Choroid plexus epithelial cell (primary cell): ENCODE data around the gene PKNOX1.
"Not testable (repeated sequence)": the region's sequence is repeated elsewhere in the genome, so short reads cannot be mapped to it uniquely, and the experiment has no call there.

Source experiments
- DNase-seq: peaks from one replicate; pipeline ENCODE4 v3.0.0-alpha.2; 2010; ENCODE audit warnings: low read depth
- H3K4me3 ChIP-seq: 2 replicates; pipeline ENCODE4 v1.5.1; 2011; ENCODE audit warnings: low read depth, mild to moderate bottlenecking, control low read depth, low read length, moderate library complexity
- TF ChIP-seq, protein P1 (sequence below): conservative IDR thresholded peaks from 2 replicates; pipeline ENCODE4 v1.5.1; 2011; ENCODE audit warnings: low read depth, mild to moderate bottlenecking, control low read depth, inconsistent platforms, low read length, moderate library complexity

PKNOX1 gene

DNA sequence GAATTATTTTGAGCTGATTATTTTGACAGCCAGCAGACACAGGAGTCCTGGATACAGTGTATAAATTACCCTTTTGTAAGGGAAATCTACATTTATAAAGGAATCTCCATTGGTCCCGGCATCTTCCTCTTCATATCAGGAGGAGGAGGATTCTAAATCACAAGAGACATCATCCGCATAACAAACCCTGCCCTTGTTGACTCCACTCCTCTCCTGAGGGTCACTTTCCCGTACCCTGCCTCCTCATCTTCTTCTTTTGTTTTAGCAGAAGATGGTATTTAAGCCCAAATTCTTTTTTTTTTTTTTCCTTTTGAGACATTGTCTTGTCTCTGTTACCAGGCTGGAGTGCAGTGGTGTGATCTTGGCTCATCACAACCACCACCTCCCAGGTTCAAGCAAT, 14.6 kb upstream of the PKNOX1 start:
- TF ChIP-seq, protein P1, sequence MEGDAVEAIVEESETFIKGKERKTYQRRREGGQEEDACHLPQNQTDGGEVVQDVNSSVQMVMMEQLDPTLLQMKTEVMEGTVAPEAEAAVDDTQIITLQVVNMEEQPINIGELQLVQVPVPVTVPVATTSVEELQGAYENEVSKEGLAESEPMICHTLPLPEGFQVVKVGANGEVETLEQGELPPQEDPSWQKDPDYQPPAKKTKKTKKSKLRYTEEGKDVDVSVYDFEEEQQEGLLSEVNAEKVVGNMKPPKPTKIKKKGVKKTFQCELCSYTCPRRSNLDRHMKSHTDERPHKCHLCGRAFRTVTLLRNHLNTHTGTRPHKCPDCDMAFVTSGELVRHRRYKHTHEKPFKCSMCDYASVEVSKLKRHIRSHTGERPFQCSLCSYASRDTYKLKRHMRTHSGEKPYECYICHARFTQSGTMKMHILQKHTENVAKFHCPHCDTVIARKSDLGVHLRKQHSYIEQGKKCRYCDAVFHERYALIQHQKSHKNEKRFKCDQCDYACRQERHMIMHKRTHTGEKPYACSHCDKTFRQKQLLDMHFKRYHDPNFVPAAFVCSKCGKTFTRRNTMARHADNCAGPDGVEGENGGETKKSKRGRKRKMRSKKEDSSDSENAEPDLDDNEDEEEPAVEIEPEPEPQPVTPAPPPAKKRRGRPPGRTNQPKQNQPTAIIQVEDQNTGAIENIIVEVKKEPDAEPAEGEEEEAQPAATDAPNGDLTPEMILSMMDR: no peak
- no peak overlapping the region for H3K4me3 ChIP-seq
- no peak for DNase-seq

DNA sequence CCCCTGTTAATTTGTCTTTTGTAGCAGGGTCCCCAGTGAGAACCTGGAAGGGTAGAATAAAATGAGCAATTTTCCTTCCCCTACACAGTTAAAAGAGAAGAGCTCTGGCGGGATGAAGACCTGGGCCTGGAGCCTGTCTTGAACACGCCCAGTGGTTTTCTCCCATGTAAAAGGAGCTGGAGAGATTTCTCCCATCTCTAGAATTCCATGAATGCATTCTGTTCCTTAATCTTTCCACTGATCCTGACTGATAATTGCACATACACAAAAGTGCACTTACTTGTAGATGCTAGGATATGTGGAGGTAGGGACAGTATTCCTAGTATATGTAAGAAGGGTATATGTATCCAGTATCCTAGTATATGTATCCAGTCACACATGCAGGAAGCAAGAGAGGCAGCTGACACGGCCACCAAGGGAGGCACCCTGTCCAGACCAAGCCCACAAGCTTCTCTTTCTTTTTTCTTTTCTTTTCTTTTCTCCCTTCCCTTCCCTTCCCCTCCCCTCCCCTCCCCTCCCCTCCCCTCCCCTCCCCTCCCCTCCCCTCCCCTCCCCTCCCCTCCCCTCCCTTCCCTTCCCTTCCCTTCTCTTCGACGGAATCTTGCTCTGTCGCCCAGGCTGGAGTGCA, 11.9 kb upstream of the PKNOX1 start:
- DNase-seq: no peak
- no peak overlapping the region for H3K4me3 ChIP-seq
- TF ChIP-seq, protein P1: no peak

DNA sequence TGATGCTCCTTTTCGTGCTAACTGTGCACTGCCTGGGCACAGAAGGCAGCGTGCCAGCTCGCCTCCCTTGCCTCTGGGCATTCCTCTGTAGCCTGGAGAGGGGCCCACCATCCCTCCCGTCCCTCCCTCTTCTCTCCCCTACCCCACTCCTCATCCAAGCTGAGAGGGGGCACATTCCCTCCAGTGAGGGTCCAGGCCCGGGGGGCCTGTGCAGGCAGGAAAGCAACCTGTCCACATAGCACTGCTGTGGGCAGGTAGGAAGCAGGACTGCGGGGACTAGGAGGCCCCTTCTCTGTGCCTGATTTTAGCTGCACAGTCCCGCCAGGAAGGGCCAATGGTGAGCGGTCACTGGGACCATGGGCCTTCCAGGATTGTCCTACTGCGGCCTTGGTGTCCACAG, 10.3 kb upstream of the PKNOX1 start:
- no peak overlapping the region for H3K4me3 ChIP-seq
- TF ChIP-seq, protein P1: no peak
- DNase-seq: no peak

DNA sequence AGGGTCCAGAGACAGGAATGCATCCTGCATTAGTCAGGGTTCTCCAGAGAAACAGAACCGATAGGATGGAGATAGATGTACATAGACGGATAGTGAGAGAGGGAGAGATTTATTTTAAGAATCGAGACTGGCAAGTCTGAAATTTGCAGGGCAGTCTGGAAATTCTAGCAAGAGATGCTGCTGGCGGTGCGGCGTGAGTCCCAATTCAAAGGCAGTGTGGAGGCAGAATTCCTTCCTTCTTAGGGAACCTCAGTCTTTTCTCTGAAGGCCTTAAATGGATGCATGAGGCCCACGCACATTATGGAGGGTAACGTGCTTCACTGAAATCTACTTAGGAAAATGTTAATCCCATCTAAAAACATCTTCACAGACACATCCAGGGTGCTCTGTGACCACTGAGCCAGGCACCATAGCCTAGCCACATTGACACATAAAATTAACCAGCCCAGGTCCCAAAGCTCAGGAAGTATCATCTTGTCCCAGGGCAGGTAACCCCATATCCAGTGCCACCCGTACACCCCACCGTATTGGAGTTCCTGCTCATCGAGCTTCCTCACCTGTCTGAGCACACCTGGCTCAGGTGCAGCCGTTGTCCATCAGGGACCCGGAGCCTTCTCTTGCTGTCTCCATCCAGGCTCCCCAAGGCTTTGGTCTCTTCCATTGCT, 9.7 kb upstream of the PKNOX1 start:
- TF ChIP-seq, protein P1: no peak
- H3K4me3 ChIP-seq: no peak overlapping the region
- DNase-seq: no peak

DNA sequence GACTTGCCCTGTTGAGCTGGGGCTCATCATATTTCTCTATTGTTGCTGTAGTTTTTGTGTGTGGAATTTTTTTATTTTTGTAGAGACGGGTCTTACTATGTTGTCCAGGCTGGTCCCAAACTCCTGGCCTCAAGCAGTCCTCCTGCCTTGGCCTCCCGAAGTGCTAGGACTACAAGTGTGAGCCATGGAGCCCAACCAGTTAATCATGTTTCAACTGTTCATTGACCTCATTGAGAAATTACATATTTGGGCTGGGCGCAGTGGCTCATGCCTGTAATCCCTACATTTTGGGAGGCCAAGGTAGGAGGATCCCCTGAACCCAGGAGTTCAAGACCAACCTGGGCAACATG, 9.2 kb upstream of the PKNOX1 start:
- H3K4me3 ChIP-seq: no peak overlapping the region
- no peak for DNase-seq
- TF ChIP-seq, protein P1: no peak

DNA sequence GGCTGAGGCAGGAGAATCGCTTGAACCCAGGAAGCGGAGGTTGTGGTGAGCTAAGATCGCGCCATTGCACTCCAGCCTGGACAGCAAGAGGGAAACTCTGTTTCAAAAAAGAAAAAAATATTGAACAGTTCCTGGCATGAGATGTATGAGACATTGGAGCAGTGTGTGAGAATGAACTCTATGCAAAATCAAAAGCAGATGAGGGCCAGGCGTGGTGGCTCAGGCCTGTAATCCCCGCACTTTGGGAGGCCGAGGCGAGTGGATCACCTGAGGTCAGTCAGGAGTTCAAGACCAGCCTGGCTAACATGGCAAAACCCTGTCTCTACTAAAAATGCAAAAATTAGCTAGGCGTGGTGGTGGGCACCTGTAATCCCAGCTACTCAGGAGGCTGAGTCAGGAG, 6.7 kb upstream of the PKNOX1 start:
- not testable (repeated sequence) for DNase-seq, H3K4me3 ChIP-seq

DNA sequence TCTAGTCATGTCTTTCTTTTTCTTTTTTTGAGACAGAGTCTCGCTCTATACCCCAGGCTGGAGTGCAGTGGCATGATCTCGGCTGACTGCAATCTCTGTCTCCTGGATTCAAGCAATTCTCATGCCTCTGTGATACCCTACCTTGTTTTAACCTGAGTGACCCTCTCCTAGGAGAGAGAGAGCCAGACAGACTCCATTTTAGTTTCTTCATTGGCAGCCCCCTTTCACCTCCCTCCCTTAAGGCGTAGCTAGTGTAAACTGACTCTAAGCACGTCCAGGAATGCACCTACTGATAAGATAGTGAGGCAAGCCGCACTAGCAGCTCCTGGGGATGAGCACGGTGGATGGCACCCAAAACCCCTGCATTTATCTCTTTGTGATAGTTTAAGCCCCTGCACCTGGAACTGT, 5.2 kb upstream of the PKNOX1 start:
- H3K4me3 ChIP-seq: no peak overlapping the region
- TF ChIP-seq, protein P1: no peak
- no peak for DNase-seq
